Ishikawa (cell line): ENCODE measurements around the gene SMIM28.

Experiments
- TF ChIP-seq, protein P1 (sequence below): IDR thresholded peaks from 2 replicates; pipeline ENCODE4 v1.6.1; 2012
- TF ChIP-seq, protein P2 (sequence below): IDR thresholded peaks from 2 replicates; pipeline ENCODE4 v1.6.1; 2012
- TF ChIP-seq, protein P3 (sequence below): IDR thresholded peaks from 2 replicates; pipeline ENCODE4 v1.6.1; 2012; ENCODE audit warnings: low read depth, mild to moderate bottlenecking

DNA sequence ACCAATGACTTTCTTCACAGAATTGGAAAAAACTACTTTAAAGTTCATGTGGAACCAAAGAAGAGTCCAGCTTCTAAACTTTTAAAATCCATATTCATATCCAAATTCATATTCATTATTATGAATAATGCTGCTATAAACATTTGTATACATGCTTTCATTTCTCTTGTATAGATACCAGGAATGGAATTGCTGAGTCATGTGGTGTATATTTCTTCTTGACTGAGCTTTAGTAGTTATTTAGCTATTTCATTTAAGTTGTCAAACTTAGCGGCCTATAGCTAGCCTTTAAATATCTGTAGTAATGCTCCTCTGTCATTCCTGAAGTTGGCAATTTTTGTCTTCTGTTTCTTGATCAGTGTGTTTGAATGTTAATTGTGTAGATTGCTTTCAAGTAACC, 19.8 kb upstream of the SMIM28 start:
- TF ChIP-seq, protein P1, sequence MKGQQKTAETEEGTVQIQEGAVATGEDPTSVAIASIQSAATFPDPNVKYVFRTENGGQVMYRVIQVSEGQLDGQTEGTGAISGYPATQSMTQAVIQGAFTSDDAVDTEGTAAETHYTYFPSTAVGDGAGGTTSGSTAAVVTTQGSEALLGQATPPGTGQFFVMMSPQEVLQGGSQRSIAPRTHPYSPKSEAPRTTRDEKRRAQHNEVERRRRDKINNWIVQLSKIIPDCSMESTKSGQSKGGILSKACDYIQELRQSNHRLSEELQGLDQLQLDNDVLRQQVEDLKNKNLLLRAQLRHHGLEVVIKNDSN: no peak
- TF ChIP-seq, protein P2, sequence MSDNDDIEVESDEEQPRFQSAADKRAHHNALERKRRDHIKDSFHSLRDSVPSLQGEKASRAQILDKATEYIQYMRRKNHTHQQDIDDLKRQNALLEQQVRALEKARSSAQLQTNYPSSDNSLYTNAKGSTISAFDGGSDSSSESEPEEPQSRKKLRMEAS: no peak
- TF ChIP-seq, protein P3, sequence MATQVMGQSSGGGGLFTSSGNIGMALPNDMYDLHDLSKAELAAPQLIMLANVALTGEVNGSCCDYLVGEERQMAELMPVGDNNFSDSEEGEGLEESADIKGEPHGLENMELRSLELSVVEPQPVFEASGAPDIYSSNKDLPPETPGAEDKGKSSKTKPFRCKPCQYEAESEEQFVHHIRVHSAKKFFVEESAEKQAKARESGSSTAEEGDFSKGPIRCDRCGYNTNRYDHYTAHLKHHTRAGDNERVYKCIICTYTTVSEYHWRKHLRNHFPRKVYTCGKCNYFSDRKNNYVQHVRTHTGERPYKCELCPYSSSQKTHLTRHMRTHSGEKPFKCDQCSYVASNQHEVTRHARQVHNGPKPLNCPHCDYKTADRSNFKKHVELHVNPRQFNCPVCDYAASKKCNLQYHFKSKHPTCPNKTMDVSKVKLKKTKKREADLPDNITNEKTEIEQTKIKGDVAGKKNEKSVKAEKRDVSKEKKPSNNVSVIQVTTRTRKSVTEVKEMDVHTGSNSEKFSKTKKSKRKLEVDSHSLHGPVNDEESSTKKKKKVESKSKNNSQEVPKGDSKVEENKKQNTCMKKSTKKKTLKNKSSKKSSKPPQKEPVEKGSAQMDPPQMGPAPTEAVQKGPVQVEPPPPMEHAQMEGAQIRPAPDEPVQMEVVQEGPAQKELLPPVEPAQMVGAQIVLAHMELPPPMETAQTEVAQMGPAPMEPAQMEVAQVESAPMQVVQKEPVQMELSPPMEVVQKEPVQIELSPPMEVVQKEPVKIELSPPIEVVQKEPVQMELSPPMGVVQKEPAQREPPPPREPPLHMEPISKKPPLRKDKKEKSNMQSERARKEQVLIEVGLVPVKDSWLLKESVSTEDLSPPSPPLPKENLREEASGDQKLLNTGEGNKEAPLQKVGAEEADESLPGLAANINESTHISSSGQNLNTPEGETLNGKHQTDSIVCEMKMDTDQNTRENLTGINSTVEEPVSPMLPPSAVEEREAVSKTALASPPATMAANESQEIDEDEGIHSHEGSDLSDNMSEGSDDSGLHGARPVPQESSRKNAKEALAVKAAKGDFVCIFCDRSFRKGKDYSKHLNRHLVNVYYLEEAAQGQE: no peak
